Loucy (cell line): ENCODE measurements around the gene PDE4D.

Experiments
- H2AFZ ChIP-seq: fragments of 200-600 bp; sonication (generic); 2 replicates; pipeline ENCODE4 v1.6.0; 2016; ENCODE audit warnings: antibody characterized with exemption, mild to moderate bottlenecking, low read length, moderate library complexity
- H3F3A ChIP-seq: fragments of 200-600 bp; 2 replicates; pipeline ENCODE4 v1.6.0; 2016; ENCODE audit warnings: antibody characterized with exemption, low read depth, mild to moderate bottlenecking
- H3K27me3 ChIP-seq: fragments of 200-600 bp; sonication (generic); 2 replicates; pipeline ENCODE4 v1.6.1; 2014; ENCODE audit warnings: low read length, mild to moderate bottlenecking; ENCODE audit not compliant: insufficient read depth, poor library complexity, severe bottlenecking
- H3K36me3 ChIP-seq: fragments of 200-600 bp; sonication (generic); 2 replicates; pipeline ENCODE4 v1.6.1; 2016; ENCODE audit warnings: low read length; ENCODE audit not compliant: insufficient read depth
- H3K4me1 ChIP-seq: fragments of 200-600 bp; sonication (generic); 2 replicates; pipeline ENCODE4 v1.5.1; 2014; ENCODE audit warnings: low read length, mild to moderate bottlenecking; ENCODE audit not compliant: insufficient read depth, poor library complexity, severe bottlenecking
- H3K4me2 ChIP-seq: fragments of 200-600 bp; sonication (generic); 2 replicates; pipeline ENCODE4 v1.6.0; 2014; ENCODE audit warnings: antibody characterized with exemption, low read length, low read depth, mild to moderate bottlenecking; ENCODE audit not compliant: poor library complexity, severe bottlenecking
- H3K4me3 ChIP-seq: fragments of 200-600 bp; sonication (generic); 2 replicates; pipeline ENCODE4 v1.5.1; 2014; ENCODE audit warnings: low read length, mild to moderate bottlenecking, mixed read lengths; ENCODE audit not compliant: poor library complexity, severe bottlenecking
- H3K79me2 ChIP-seq: fragments of 200-600 bp; sonication (generic); 2 replicates; pipeline ENCODE4 v1.6.1; 2014; ENCODE audit warnings: low read length; ENCODE audit not compliant: insufficient read depth
- H3K9ac ChIP-seq: fragments of 200-600 bp; sonication (generic); 2 replicates; pipeline ENCODE4 v1.6.0; 2014; ENCODE audit warnings: mild to moderate bottlenecking, low read depth, low read length, moderate library complexity; ENCODE audit not compliant: poor library complexity, severe bottlenecking
- H3K9me2 ChIP-seq: fragments of 200-600 bp; sonication (generic); replicated peaks from 2 replicates; pipeline ENCODE4 v1.6.1; 2016; ENCODE audit warnings: low read depth, low read length, mixed read lengths
- H3K9me3 ChIP-seq: fragments of 200-600 bp; sonication (generic); 2 replicates; pipeline ENCODE4 v1.6.1; 2014; ENCODE audit warnings: mild to moderate bottlenecking, antibody characterized with exemption, low read length, low read depth; ENCODE audit not compliant: insufficient read depth
- H4K20me1 ChIP-seq: fragments of 200-600 bp; sonication (generic); 2 replicates; pipeline ENCODE4 v1.6.0; 2014; ENCODE audit warnings: antibody characterized with exemption, low read length, mild to moderate bottlenecking; ENCODE audit not compliant: insufficient read depth, poor library complexity, severe bottlenecking
- CTCF ChIP-seq: fragments of 200-600 bp; sonication (generic); conservative IDR thresholded peaks from 2 replicates; pipeline ENCODE4 v1.5.1; 2014; ENCODE audit warnings: mild to moderate bottlenecking, antibody characterized with exemption, low read length
- EZH2phosphoT487 ChIP-seq: fragments of 200-600 bp; IDR thresholded peaks from 2 replicates; pipeline ENCODE4 v1.6.1; 2018; ENCODE audit warnings: antibody characterized with exemption, mild to moderate bottlenecking, moderate library complexity, borderline replicate concordance

The PDE4D gene

GRCh38 chr5:59873113-59873512 lies 20.4 kb downstream of the PDE4D start:
- H4K20me1 ChIP-seq = no peaks in the 10 kb centered on the region
- no peak overlapping the region for H3K4me2 ChIP-seq
- no peaks in the 10 kb centered on the region for H3K27me3 ChIP-seq
- no peaks in the 10 kb centered on the region for H3K79me2 ChIP-seq
- no peaks in the 10 kb centered on the region for H3K4me1 ChIP-seq
- H3K9me3 ChIP-seq = no peaks in the 10 kb centered on the region
- H3K4me3 ChIP-seq = no peak overlapping the region
- H3K9me2 ChIP-seq = no peaks in the 10 kb centered on the region
- TF ChIP-seq EZH2phosphoT487 = no peak
- no peak for TF ChIP-seq CTCF
- H3K9ac ChIP-seq = no peak overlapping the region
- H3K36me3 ChIP-seq = no peaks in the 10 kb centered on the region
- no peaks in the 10 kb centered on the region for H3F3A ChIP-seq
- H2AFZ ChIP-seq = no peak overlapping the region

GRCh38 chr5:59866661-59867060 lies 26.9 kb downstream of the PDE4D start:
- TF ChIP-seq EZH2phosphoT487 (no peak), CTCF (no peak)
- Histone ChIP-seq H3K4me3 (no peak overlapping the region), H3K4me2 (no peak overlapping the region), H3F3A (no peaks in the 10 kb centered on the region), H3K79me2 (no peaks in the 10 kb centered on the region), H3K9me2 (no peaks in the 10 kb centered on the region), H2AFZ (no peak overlapping the region), H3K36me3 (no peaks in the 10 kb centered on the region), H3K4me1 (no peaks in the 10 kb centered on the region), H3K9me3 (no peaks in the 10 kb centered on the region), H3K27me3 (no peaks in the 10 kb centered on the region), H3K9ac (no peak overlapping the region), H4K20me1 (no peaks in the 10 kb centered on the region)

DNA sequence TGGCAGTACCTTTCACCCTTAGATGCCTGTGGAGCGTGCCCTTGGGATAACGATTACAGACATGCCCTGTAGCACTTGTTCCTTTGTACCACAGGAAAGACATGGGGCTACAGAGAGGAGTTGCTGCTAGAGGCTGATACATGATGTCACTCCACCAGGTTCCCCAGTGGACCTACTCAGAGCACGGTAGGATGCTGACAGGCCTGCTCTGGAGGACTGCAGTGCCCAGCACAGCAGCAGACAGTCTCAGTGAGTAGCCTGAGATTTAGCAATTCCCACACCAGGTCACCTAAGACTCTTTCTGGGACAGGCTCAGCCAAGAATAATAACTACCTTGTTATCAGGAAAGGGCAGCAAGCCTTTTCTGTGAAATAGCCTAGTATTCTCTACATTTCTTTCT lies 28.8 kb downstream of the PDE4D start:
- Histone ChIP-seq H3K79me2 (no peaks in the 10 kb centered on the region), H3K4me2 (no peak overlapping the region), H2AFZ (no peak overlapping the region), H3K9me3 (no peaks in the 10 kb centered on the region), H3F3A (no peaks in the 10 kb centered on the region), H3K9ac (no peak overlapping the region), H3K9me2 (no peaks in the 10 kb centered on the region), H3K4me1 (no peaks in the 10 kb centered on the region), H3K36me3 (no peaks in the 10 kb centered on the region), H3K27me3 (no peaks in the 10 kb centered on the region), H4K20me1 (no peaks in the 10 kb centered on the region), H3K4me3 (no peak overlapping the region)
- TF ChIP-seq EZH2phosphoT487 = no peak
- TF ChIP-seq CTCF = no peak
